Measurements from ENCODE around the gene MIOX.
A peak's percentile ranks its signal among the peaks of the same experiment; 100 is the strongest.

Gene MIOX

DNA sequence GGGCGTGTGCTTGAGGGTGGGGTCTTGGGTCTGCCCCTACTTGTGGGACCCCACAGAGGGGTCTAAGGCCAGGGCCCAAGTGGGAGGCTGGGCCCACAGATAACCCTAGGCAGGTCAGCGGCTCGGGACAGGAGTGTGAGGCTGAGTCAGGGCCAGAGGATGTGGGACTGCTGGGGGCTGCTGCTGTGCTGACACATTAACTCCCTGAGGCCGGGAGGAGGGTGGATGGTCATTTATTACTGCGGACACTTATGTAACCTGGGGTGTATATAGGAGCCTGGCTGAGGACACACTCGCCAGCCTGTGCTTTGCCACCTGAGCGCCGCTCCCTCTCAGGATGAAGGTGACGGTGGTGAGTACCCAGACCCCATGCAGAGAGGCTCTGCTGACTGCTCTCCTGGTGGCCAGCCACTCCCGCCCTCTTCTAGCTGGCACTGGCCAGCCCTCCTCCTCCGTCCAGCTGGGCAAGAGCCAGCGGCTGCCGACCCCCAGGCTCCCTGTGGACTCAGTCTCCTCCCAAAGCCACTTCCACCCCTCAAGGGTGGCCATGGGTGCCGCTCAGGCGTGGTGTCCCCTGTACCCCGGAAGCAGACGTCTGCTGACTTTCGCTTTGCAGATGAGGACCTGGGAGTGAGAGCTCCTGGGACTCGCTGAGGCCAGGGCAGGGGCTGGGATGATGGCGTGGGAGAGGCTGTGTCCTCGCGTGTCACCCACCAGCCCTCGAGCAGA, at the start of gene MIOX:
Gene MIOX, plus strand, starts transcription at position 299 of the 729 bp plus-strand sequence. Its CDS starts 39 bp downstream, at position 338.
- DNase-seq: no peak

DNA sequence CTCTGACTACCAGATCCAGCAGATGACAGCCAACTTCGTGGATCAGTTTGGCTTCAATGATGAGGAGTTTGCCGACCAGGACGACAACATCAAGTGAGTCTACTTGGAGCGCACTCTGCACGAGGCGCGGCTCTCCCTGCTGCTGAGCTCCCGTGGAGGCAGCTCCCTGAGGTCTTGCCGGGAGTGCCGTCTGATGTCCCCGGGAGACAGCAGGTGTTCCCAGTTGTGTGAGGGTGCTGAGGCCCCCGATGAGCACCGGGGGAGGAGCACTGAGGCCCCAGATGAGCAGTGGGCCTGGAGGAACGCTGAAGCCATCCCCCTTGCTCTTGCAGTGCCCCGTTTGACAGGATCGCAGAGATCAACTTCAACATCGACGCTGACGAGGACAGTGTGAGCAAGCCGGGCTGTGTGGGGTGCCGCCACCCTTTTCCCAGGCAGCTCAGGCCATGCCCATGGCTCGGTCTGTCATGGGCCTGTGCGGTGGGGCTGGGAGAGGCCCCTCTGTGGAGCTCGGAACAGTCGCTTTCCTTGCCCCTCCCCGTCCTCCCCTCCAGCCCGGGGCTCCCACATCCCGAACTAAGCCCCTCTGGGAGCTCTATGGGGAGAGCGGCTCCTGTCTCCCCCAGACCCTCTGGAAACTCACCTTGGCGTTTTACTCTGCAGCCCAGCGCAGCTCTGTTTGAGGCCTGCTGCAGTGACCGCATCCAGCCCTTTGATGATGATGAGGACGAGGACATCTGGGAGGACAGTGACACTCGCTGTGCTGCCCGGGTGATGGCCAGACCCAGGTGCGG, 49.0 kb upstream of the MIOX start:
- DNase-seq: no peak

DNA sequence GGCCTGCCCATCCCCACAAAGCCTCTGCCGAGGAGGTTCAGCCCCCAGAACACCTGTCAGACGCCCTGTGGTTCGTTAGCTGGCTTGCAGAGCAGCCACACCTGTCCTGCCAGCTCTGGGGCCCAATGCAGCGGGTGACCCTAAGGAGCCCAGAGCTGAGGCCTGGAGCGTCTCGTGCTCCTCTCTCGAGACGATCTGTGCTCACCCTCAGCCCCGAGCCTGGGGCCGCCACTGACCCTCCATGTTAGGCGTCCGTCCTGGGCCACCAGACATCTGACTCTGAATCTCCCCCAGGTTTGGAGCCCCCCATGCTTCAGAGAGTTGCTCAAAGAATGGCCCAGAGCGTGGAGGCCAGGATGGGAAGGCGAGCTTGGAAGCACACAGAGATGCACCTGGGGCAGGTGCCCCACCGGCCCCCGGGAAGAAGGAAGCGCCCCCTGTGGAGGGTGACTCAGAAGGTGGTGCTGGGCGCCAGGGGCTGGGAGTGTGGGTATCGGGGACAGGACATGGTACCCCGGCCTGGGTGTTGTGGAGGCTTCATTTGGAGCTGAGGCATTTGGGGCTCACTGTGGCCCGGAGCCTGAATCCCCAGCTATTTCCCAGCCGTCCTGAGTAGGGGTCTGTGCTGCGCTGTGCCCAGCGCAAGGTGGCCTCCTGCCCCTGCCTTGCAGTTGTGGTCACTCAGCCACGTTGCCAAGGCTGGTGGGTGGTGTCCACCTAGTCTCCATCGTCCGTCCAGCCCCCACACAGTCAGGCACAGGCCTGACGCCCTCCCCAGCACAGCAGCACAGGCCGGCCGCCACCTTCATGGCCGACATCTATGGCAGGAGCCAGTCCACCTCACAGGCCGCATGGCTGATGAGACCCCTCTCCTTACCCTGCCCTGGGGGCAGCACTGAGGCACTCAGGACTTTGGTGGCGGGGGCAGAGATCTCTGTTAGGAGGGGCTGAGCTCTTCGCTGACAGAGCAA, 48.1 kb upstream of the MIOX start:
- DNase-seq: no peak

DNA sequence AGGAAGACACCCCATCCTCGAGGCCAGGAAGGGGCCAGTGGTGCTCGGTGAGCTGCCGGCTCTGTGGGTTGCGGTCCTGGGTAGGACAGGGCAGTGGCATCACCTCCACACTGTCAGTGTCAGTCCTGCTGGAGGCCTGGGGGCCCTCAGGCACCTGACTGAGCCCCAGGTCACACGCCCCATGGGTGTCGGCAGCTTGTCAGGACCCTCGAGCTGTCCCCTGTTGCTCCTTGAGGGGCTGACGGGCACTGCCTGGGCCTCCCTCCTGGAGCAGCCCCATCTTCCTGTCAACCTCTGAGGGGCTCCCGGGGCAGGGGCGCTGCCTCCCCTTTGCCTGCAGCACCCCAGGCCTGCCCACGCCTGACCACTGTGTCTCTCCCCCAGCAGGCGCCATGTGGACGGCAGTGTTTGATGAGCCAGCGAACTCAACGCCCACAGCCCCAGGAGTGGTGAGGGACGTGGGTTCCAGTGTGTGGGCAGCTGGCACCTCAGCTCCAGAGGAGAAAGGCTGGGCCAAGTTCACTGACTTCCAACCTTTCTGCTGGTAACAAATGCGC, 47.3 kb upstream of the MIOX start:
- no peak for DNase-seq

DNA sequence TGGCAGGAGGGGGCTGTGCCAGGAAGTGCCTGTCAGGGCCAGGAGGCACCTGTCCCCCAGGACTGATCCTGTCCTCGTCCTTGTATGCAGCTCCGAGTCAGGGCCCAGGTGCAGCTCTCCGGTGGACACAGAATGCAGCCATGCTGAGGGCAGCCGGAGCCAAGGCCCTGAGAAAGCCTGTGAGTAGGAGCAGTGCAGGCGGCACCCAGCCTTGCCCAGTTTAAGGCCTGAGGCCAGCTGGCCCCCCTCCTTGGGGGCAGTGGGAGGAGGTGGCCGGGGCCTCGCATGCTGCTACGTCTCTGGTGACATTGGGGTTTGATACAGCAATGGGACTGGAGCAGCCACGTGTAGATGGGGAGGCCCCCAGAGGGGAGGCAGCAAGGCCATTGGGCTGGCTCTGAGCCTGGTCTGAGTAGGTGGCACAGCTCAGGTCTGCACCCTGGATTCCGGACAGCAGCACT, 46.8 kb upstream of the MIOX start:
- DNase-seq: no peak

DNA sequence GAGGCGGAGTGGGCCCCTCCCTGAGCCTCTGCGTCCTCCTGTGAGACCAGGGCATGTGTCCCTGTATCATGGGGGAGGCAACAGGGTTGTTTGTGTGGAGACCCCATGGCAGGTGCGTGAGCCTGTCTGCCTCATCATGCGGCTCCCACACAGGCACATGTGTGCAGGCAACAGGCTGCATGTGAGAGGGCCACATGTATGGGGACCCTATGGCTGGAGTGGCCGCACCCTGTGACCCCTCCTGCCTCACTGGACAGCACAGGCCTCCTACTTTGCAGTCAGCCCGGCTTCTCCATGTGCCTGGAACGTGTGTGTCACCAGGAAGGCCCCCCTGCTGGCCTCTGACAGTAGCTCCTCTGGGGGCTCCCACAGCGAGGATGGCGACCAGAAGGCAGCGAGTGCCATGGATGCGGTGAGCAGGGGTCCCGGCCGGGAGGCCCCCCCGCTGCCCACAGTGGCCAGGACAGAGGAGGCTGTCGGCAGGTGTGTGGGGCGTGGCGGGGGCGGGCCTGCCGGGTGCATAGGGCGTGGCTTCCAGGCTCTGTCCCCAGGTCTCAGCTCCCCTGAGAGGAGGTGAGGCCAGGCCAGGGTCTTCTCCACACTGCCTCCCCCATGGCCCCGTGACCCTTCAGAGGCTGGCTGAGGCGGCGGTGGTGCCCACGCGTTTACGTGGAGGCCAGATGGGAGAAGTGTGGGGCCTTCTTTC, 46.0 kb upstream of the MIOX start:
- DNase-seq: no peak

DNA sequence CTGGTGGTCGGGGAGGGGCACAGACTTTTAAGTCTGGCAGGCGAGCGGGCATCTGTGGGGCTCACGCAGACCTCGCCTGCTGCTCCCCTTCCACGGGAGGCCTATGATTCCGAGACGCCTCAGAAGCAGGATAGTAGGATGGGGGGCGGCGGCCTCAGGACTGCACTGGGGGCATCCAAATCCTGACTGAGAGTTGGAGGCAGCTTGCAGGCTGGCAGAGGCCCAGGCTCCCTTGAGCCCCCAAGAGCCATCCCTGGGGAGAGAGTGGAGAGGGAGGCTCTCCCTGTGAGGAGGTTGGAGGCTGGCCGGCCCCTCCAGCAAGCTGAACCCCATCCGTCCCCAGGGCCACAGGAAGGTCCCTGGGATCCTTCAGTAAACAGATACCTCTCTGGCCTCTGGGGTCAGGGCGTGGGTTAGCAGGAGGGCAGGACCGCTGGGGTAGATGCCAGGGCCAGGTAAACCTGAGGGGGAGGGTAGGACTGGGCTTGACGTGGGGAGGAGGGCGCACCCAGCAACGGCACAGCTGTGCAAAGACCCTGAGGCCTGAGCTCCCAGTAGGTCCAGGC, 45.1 kb upstream of the MIOX start:
- no peak for DNase-seq

DNA sequence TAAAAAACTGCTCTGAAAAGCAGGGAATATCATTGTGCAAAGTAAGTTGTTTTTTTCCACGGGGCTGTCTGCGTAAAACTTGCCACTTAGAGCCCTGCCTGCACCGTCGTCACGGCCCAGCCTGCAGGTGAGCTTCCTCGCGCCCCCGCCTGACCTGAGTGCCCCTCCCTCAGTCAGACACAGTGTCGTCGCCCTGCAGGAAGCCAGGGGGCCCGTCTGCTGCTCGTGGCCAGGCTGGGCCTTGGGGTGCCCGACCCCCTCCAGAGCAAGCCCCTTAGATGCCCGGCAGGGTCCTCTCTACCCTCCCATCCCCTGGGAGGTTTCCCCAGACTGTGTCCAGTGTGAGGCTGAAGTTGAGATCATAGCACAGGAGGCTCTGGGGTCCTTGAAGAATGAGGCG, 43.5 kb upstream of the MIOX start:
- DNase-seq: no peak

DNA sequence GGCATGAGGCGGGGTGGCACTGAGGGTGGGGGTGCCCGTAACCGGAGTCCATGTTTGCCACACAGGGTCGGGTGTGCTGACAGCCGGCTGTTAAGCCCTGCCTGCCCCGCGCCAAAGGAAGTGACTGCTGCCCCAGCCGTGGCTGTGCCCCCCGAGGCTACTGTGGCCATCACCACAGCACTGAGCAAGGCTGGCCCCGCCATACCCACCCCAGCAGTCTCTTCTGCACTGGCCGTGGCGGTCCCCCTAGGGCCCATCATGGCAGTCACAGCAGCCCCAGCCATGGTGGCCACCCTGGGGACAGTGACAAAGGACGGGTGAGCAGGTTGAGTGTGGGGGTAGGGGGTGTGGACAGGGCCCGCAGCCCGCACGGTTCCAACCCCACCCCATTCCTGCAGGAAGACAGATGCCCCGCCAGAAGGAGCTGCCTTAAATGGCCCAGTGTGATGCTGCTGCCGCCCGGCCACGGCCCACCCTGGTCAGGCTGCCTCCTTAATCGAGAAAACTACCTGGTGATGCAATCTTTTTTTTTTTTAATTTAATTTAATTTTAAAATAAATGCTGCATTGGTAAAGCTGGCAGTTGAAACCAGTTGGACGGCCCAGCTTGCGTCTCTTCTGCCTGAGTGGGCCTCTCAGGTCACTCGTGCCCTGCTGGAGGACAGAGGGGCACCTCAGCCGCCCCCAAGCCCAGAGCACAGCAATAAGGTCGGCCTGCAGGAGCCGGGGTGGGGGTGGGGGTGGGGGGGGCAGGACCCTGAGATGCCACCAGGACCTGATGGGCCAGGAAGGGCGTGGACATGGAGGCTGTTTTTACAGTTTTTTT, 42.6 kb upstream of the MIOX start:
- no peak for DNase-seq

DNA sequence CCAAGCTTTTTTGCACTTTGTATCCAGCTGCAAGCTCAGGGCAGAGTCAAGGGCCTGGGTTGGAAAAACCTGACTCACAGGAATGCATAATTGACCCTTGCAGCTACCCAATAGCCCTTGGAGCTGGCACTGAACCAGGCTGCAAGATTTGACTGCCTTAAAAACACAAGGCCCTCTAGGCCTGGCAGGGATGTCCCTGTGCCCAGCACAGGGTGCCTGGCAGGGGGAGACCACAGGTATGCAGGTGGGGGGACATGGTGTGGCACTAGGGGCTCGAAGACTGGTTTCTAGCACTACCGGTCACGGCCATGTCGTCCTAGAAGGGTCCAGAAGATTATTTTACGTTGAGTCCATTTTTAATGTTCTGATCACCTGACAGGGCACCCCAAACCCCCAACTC, 42.0 kb upstream of the MIOX start:
- DNase-seq: peak; percentile 77

DNA sequence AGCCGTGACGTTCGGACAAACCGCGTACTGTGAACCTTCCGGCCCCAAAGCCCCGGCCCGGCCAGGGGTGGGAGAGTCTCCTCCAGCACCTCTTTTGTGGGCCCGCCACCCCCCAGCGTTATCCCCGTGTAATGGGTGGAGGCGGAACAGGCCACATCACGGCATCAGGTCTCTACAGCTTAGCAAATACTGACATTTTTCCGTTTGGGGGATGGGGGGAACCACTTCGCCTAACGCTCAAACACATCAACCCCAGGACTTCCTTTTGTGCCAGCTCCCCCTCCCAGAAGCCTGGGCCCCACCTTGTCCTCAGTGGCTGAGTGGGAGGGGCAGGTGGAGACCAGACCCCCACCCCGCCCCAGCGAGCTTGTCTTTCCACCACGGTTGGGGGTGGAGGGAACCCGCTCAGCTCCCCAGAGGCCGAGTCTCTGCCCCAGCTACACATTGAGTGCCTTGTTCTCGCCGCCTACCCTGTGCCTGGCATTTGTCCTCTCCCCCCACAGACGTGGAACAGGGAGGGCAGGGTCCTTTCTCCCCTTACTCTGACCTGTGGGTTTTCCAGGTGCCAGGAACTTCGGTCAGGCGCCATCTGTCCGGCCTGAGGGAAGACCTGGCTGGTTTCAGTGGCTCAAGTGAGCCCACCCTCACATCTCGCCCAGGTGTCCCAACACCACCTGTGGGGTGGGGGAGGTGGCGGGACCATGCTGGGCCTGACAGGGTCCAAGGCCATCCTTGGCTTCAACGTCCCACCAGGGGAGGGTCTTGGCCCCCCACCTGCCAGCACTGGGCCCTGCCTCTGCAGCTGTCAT, 41.4 kb upstream of the MIOX start:
- DNase-seq: no peak

DNA sequence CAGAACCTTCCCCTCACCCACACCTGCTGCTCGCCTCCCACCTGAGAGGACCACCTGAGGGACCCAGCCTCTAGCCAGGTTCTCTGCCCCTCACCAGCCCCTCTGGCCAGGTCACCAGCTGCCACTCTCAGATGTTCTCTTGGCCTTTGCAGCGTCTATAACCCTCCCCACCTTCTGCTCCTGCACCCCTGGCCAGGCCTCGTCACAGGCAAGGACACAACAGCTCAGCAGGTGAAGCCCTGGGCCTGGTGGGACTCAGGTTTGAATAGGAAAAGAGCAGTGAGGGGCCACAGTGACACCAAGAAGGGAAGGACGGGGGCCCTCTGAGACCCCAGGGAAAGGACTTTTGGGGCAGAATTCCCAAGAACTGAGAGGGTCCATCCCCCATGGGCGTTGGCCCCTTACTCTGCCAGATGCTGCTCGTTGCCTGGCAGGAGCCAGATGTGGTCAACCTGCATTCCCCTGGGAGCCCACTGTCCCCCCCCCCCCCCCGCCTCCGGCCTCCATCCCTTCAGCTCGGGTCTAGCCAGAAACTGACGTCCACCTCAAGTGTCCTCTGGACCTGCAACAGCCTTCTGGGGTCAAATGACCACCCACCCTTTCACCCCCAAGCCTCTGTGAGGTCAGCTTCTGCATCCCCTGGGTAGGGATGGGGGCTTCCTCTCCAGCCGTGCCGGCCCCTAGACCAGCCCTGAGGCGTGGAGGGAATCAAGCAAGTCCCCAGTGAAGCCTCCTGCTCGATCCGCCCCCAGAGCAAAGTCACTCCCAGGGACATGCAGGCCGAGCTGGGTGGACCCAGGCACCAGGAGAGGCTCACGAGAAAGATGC, 40.6 kb upstream of the MIOX start:
- DNase-seq: no peak

DNA sequence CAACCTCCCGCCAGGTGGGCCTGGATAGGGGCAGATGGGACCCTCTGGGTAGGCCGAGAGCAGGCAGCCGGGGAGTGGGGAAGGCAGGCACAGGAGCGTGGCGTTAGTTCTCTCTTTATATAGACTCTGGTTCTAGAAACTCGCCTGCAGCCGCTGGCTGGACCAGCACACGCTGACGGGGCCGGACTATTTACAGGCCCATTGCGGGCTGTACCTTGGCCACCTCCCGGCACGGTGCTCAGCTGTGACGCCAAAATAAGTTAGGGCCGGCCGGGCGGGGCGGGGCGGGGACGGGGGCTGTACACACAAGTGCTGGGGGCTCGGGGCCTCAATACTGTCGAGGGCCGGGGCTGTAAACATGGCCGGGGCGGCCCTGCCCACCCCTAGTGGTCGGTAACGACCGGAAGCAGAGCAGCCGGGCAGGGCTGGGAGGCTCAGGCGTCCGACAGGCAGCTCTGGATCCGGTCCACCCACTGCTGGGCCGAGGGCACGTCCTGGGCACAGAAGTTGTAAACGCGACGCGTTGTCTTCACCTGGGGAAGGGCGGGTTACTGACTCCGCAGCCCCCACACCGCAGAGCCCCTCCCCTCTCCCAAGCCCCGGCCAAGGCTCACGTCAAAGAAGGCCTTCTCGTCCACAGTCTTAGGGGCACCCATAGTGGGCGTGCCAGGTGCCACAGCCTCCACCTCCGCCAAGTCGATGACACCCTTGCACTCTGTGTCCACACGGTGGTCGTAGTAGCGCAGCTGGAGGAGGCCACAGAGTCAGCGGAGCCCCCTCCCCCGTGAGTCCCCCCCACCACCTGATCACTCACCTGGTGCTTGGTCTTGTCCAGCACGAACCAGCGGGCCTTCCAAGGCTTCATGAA, 39.7 kb upstream of the MIOX start:
- DNase-seq: no peak

DNA sequence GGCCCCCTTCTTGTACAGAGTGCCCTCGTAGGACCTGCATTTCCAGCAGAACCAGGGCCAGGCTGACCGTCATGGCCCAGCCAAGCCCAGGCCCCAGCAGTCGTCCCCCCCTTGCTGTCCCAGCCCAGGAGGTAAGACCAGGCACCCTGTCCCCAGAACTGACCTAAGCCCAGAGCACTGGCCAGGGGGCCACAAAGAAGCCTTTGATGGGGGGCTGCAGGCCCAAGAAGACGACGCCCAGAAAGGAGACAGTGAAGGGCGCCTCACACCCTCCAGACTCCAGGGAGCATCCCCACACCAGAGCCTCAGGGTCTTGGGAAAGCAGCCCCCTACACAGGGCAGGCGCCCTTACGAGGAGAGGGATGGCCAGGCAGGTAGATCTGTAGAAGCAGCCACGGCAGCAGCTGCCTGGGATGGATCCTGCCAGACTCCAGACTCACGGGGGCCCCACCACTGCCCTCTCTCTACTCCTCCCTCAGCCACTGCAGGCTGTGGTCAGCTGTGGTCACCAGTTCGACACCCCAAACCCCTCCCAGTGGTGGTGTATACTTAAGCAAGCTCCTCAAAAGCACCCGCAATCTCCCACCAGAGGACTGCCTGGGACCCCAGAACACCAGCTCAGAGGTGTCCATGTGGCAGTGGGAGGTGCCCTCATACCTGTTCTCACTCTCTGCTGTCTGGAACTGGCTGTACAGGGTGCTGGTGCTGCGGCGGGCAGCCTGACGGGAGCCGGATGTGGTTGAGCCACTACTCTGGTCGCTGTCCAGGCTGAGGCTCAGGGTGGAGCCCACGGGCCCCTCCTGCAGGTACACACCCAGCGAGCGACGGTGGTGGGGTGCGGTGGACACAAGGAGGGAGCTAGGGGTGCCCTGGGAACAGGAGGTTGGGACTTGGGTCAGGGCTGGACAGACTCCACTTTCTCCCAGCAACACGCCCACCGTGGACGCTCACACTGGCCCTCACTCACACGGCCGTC, 38.8 kb upstream of the MIOX start:
- no peak for DNase-seq

DNA sequence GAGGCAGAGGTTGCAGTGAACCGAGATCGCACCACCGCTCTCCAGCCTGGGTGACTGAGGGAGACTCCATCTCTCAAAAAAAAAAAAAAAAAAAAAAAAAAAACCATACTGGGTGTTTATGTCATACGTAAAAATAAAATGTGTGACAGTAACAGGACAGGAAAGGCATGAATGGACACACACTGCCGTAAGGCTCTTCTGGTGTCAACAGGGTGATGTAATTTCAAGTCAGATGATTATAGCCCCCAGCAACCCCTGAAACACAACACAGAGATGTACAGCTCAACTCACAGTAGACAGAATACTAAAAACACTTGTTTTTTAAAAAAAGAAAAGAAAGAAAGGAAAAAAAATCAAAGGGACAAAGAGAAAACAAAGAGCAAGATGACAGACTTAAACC, 34.0 kb upstream of the MIOX start:
- DNase-seq: no peak

DNA sequence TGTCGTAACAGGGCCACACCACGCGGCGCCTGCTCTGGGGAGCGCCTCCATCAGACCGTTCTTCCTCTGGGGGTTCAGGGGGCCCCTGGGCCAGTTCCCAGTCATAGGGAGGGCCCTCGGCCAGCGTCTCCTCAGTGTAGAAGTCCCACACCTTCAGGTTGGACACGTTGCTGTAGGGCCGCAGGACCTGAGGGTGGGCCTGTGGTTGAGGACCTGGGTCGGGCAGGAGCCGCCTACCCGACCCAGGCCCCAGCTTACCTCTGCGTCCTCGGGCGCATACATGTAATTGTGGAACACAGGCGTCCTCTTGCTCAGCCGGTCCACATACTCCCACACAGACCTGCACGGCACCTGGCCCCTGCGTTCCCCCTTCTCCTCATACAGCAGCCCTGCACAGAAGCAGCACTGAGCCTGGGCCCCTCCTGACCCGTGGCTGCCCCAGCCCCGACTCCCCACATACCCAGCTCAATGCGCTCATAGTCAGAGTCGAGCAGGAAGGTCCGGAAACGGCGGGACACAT, 32.0 kb upstream of the MIOX start:
- DNase-seq: no peak

DNA sequence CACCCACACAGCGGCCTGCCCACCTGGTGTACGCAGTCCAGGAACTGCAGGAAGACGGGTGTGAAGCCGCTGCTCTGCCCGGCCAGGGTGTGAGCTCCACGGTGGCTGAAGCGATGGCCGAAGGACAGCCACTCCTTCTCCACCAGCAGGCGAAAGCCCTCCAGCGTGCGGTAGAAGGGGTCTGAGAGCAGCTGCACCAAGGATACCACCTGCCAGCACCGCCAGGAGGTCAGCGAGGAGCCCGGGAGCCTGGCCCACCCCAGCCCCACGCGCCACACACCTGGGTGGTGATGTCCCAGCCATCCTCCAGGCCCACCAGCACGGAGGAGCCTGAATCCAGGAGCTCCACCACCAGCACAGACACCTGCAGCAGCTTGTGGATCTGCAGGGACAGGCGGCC, 31.5 kb upstream of the MIOX start:
- no peak for DNase-seq
